Measurements from ENCODE around the gene SLC22A17.

SLC22A17 gene

GRCh38 chr14:23299986-23300686, 52.6 kb downstream of the SLC22A17 start:
- TF ChIP-seq CTCF (IDR thresholded peaks at IDR 0.05; ENCODE audit: low read depth, low read length, missing control alignments): no peak
- peak overlapping the region; percentile 96 for H3K27ac ChIP-seq
- no peak for DNase-seq
- peak overlapping the region; percentile 74 for H3K4me3 ChIP-seq (ENCODE audit: low read depth, low read length)
- in situ Hi-C loops (cut with HindIII; ENCODE audit: low pct_ligation_motif_present, low sequenced_read_pairs): no loop called here
- no peaks in the 10 kb centered on the region for H3K27me3 ChIP-seq (replicated peaks)
- no peaks in the 10 kb centered on the region for H3K36me3 ChIP-seq (replicated peaks)

- peak; percentile 51 for TF ChIP-seq CTCF (IDR thresholded peaks at IDR 0.05; ENCODE audit: low read depth, low read length, missing control alignments)
- DNase-seq: no peak
- Histone ChIP-seq H3K27me3 (replicated peaks) (no peaks in the 10 kb centered on the region), H3K36me3 (replicated peaks) (no peaks in the 10 kb centered on the region), H3K4me3 (ENCODE audit: low read depth, low read length) (no peak overlapping the region), H3K27ac (peak overlapping the region; percentile 48)
- in situ Hi-C loops (cut with HindIII; ENCODE audit: low pct_ligation_motif_present, low sequenced_read_pairs): no loop called here
These were observed 53.3 kb downstream of the SLC22A17 start for GRCh38 chr14:23299211-23299957.

- H3K4me3 ChIP-seq (ENCODE audit: low read depth, low read length): no peak overlapping the region
These were observed 54.9 kb downstream of the SLC22A17 start for GRCh38 chr14:23297611-23298277.

GRCh38 chr14:23297096-23297495, 55.6 kb downstream of the SLC22A17 start:
- Histone ChIP-seq H3K27me3 (replicated peaks) (no peaks in the 10 kb centered on the region), H3K27ac (no peak overlapping the region), H3K36me3 (replicated peaks) (no peaks in the 10 kb centered on the region), H3K4me3 (ENCODE audit: low read depth, low read length) (no peak overlapping the region)
- no peak for DNase-seq
- in situ Hi-C loops (cut with HindIII; ENCODE audit: low pct_ligation_motif_present, low sequenced_read_pairs): no loop called here
- TF ChIP-seq CTCF (IDR thresholded peaks at IDR 0.05; ENCODE audit: low read depth, low read length, missing control alignments): no peak

More at GRCh38 chr14:23297611-23298277, 54.9 kb downstream of the SLC22A17 start:
- Histone ChIP-seq H3K27ac (no peak overlapping the region), H3K36me3 (replicated peaks) (no peaks in the 10 kb centered on the region), H3K27me3 (replicated peaks) (no peaks in the 10 kb centered on the region)
- in situ Hi-C loops (cut with HindIII; ENCODE audit: low pct_ligation_motif_present, low sequenced_read_pairs): no loop called here
- TF ChIP-seq CTCF (IDR thresholded peaks at IDR 0.05; ENCODE audit: low read depth, low read length, missing control alignments): no peak
- no peak for DNase-seq

All from brain microvascular endothelial cell (primary cell).